HG03442 (cell line): ENCODE results near the gene CD207.
"Not testable (repeated sequence)": the region's sequence is repeated elsewhere in the genome, so short reads cannot be mapped to it uniquely, and the experiment has no call there.

ENCODE experiments used
- ATAC-seq: cut with Tn5 transposase; IDR thresholded peaks from one replicate; pipeline ENCODE4 v1.9.1; 2021; ENCODE audit warnings: mild to moderate bottlenecking, moderate library complexity; ENCODE audit not compliant: unreplicated experiment

The CD207 gene

GRCh38 chr2:70835643-70836042, at the start of gene CD207:
Gene CD207 (minus strand): TSS chr2:70835816. CDS start chr2:70835776, 40 bp downstream.
- ATAC-seq: no peak

DNA sequence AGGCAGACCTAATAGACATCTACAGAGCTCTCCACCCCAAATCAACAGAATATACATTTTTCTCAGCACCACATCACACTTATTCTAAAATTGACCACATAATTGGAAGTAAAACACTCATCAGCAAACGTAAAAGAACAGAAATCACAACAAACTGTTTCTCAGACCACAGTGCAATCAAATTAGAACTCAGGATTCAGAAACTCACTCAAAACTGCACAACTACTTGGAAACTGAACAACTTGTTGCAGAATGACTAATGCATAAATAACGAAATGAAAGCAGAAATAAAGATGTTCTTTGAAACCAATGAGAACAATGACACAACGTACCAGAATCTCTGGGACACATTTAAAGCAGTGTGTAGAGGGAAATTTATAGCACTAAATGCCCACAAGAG, 42.9 kb upstream of the CD207 start:
- not testable (repeated sequence) for ATAC-seq

- ATAC-seq: not testable (repeated sequence)
Observed at GRCh38 chr2:70876138-70876537, 40.5 kb upstream of the CD207 start.

- no peak for ATAC-seq
Observed at GRCh38 chr2:70873541-70873940, 37.9 kb upstream of the CD207 start.

DNA sequence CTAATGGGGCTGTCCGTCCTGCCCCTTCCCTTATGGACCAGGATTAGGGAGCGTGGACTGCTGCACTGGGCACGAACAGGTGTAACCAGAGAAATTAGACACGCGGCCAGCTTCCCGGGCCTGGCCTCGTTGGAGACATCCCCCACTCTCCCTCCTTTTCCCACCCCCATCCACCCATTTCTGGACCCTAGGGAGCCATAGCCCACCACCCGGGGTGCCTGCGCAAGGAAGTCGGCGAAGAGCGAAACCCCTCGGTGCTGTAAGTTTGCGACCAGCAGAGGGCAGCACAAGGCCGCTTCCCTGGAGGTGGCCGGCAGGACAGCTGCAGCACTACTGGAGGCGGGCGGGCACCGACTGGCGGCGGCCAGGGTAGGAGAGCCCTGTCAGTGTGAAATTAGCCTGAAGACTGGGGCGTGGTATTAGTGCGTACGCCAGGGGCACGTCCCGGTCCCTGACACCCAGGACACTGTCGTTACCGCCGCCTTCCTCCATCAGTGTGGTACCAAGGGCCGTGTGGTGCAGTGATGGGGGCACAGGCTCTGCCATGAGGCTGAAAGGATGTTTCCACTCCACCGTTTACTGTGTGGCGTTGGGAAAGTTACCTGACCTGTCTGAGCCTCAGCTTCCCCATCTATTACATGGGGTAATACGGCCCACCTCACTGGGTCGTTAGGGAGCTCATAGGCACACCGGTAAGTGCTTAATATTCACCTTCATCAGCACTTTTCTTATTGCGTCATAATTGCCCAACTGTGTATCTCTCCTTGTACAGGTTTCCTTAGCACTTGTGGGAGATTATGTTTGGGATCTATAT, 36.0 kb upstream of the CD207 start:
- peak; percentile 74 for ATAC-seq

GRCh38 chr2:70870790-70871189, 35.2 kb upstream of the CD207 start:
- ATAC-seq: no peak

DNA sequence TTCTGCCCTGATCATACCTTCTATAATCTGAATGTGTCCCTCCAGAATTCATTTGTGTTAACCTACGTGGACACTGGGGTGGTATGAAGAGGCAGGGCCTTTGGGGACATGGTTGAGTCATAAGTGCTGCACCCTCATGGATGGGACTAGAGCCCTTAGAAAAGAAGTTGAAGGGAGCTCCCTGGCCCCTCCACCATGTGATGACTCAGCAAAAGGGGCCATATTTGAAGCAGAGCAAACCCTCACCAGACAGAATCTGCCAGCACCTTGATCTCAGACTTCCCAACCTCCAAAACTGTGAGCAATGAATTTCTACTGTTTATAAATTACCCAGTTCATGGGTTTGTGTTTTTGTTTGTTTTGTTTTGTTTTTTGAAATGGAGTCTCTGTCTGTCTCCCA, 33.4 kb upstream of the CD207 start:
- no peak for ATAC-seq

GRCh38 chr2:70861777-70862625, 26.4 kb upstream of the CD207 start:
- ATAC-seq: no peak

DNA sequence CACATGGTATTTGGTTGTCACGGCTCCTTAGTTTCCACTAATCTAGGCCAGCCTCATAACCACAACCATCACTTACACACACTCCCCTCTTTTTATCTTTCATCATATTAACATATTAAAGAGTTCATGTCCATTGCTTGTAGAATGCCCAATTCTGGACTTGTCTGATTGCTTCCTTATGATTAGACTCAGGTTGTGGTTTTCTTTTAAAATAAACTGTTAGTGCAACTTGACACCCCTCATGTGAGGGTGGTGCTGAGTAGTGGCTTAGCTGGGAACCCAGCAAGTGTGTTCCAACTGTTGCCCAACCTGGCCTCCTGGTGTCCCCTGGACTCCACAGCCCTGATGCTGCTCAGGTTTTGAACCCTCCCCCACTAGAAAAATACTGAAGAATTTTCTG, 20.1 kb upstream of the CD207 start:
- ATAC-seq: no peak

DNA sequence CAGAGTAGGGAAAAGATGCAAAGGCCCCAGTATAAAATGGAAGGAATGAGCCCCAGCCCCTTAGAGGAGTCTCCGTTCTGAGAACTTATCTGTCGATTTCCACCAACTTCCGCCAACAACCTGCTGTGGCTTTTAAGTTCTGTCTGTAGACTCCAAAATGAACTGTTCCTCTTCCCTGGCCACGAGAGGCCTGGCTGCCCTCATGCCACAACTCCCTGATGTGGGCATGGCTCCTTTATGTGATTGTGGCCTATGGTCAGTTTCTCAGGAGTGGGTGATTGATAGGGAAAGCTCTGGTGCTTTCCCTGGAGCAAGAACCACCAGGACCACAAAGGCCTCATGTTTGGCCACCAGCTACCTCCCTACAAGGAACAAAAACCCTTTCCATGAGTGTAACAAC, 18.8 kb upstream of the CD207 start:
- ATAC-seq: no peak

DNA sequence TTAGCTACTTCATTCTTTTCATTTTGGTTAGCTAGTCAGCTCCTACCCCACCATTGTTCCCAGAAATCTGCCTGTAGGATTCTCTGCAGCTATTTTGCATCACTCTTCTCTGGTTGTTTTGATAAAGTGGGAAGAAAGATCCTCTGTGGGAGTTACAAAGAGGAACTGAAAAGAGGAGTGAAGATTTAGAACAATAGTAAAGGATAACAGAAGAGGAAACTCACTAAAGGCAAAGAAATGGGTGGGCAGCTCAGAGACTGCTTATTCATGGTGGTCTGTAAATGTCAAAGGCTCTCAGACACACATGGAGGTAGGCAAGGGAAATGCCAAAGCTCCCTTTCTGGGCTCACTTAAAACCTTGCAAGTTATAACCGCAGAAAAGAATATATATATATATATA, 17.2 kb upstream of the CD207 start:
- ATAC-seq: no peak

GRCh38 chr2:70851704-70852103, 16.1 kb upstream of the CD207 start:
- ATAC-seq: peak; percentile 63

DNA sequence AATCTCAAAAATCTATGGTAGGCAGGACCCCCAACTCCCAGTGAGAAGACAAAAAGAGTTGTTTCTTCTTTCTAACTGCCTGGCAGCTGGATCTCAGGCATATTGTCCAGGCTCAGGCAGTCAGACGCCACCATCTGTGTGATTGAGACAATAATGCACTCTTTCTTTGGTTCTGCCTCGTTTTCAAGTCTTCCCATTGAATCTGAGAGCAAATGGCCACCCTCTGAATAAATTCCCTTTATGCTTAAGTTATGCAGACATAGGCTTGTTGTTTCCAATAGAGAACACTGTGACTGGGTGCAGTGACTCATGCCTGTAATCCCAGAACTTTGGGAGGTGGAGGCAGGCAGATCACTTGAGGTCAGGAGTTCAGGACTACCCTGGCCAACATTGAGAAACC, 15.3 kb upstream of the CD207 start:
- no peak for ATAC-seq

DNA sequence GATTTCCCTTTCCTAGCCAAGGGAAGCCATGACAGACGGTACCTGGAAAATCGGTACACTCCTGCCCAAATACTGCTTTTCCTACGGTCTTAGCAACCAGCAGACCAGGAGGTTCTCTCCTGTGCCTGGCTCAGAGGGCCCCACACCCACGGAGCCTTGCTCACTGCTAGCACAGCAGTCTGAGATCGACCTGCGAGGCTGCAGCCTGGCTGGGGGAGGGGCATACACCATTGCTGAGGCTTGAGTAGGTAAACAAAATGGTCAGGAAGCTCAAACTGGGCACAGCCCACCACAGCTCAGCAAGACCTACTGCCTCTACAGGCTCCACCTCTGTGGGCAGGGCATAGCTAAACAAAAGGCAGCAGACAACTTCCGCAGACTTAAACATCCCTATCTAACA, 6.8 kb upstream of the CD207 start:
- ATAC-seq: no peak

DNA sequence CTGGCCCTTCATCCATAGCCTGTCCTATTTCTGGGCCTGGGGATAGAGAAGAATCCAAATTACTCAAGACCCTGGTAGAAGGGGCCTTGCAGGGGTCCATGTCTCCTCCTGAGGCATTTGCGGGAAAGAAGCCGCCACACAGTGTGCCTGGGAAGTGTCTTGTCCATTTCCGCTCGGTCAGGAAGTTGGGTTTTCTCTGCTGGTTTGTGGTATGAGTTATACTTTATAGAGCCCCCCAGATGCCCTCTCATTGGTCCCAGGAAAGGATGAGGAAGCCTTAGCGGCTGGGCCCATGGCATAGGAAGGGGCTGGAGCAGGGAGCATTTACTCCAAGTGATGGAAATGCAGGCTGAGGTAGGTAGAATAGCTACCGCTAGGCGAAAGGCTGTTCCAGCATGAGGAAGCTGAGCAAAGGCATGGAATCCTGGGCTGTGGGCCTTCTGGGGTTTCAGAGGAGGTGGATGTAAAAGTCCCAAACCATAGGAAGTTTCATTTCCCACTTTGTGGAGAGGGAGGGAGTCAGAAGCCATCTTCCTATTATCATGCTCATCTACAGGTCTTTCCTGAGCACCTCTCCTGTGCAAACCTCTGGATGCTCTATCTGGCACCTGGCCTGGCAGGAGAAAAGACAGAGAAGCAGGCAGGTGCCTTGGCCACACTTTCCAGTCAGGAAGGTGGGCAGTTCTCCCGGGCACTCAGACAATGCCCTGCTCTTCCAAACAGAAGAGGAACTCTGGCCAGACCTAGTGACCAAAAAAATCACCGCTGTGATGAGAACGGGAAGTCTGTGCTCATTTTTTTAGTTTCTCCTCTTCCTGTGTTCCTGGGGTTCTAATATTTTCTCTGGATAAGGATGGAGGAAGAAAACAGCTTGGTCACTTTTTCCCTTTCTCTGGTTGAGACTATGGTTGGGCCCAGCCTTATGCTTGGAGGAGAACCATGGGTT, 2.6 kb upstream of the CD207 start:
- no peak for ATAC-seq

DNA sequence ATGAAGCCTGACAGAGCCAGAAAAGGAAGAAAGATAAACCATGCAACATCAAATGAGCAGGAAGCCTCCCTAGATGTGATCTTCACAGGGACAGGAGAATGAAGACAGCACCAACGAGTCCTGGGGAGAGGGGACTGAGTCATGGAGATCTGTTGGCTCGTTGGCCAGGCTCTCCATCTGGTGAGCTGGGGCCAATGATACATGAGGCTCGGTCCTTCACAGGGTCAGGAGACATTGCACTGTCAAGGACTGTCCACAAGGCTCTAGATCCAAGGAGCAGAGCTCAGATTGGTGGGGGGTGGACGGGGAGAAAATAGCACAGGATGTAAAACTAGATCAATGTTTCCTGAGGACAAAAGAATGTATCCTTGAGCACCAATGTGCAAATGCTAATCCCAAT, 735 bp downstream of the CD207 start:
- no peak for ATAC-seq

GRCh38 chr2:70834106-70834505, 1.5 kb downstream of the CD207 start:
- no peak for ATAC-seq

- no peak for ATAC-seq
Observed at GRCh38 chr2:70833246-70833645, 2.4 kb downstream of the CD207 start.

DNA sequence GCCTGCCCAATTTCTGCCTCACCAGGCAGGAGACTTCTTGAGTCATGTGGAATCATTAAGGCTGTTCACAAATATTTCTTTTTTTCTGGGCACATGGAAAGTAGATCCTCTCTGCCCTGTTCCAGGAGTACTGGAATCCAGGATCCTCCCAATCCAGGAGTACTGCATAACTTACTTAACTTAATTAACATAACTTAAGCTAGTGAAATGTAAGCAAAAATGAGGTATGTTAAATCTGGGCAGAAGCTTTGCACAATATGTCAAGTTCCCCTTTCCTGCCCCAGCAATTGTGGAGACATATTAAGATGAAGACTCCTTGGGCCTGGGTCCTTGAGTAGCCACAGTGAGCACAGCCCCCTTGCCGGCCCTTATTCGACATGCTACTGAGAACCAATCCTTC, 3.2 kb downstream of the CD207 start:
- ATAC-seq: no peak

- no peak for ATAC-seq
Observed at GRCh38 chr2:70831861-70832260, 3.8 kb downstream of the CD207 start.

DNA sequence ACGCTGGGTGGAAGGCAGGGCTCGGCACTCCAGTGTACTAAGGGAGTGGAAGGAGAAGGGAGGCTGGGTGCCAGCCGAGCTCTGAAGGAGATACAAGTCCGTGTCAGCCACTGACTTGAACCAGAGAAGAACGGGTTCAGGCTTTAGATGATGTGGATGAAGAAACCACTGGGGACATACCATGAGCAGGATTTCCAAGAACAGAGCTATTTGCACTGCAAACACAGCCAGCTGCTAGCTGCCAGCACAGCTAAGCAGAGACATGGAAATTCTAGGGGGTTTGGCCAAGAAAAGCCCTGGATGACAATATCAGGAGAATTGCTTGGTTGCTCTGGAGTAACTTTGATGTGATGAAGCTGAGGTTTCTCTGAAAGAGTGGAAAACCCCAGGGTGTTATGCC, 5.2 kb downstream of the CD207 start:
- ATAC-seq: no peak
